ENCODE measurements around the gene ATP6V1G2. TPM values are rescaled to one million over a fixed set of nuclear protein-coding genes. Genes with fewer than 3 reads are reported as not detected.

Gene ATP6V1G2
- total RNA-seq, 1 experiment from 2014 or later: 3.1 TPM

DNA sequence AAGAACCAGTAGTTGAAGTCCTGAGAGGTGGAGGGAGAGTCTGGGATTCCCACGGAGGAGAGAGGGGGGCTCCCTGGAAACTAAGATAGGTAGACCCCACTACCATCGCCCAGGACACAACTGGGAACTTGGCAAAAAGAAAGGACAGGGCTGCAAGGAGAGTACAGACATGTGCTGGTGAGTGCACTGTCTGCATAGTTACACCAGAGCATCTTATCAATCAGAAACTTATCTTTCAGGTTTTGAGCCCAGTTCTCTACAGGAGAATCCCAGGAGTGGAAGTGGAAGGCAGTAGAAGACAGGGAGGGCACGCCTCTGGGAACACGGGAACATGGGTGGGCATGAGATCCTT, 13.2 kb upstream of the ATP6V1G2 start:
- Histone ChIP-seq H3K36me3 (ENCODE audit: insufficient read depth, low read length, poor library complexity, severe bottlenecking) (peaks cover 12% of the 10 kb centered on the region), H3K9me3 (ENCODE audit: low read depth, low read length, poor library complexity, severe bottlenecking) (no peaks in the 10 kb centered on the region), H3K4me3 (ENCODE audit: low read depth, low read length, poor library complexity, severe bottlenecking) (no peak overlapping the region), H3K27ac (ENCODE audit: low read depth, low read length, poor library complexity, severe bottlenecking) (no peak overlapping the region), H3K27me3 (replicated peaks; ENCODE audit: insufficient read depth, low read depth, low read length, poor library complexity) (no peaks in the 10 kb centered on the region), H3K4me1 (ENCODE audit: insufficient read depth, low read length, poor library complexity, severe bottlenecking) (no peaks in the 10 kb centered on the region)
- intact Hi-C loops (cut with micrococcal nuclease; ENCODE audit: unreplicated experiment): no loop called here
- CTCF ChIA-PET: no interaction called here
- TF ChIP-seq EZH2 (IDR thresholded peaks at IDR 0.05; ENCODE audit: borderline replicate concordance, low read depth, low read length, poor library complexity, severe bottlenecking): no peak
- no peak for TF ChIP-seq CTCF (conservative IDR thresholded peaks at IDR 0.05; ENCODE audit: low read depth, low read length)
- POLR2A ChIA-PET (ENCODE audit: low non-redundant PET): no interaction called here
- no peak for DNase-seq (ENCODE audit: low spot score)
- BruUV-seq (replicated peaks): no TSS peak

- no peak for DNase-seq (ENCODE audit: low spot score)
- intact Hi-C loops (cut with micrococcal nuclease; ENCODE audit: unreplicated experiment): no loop called here
- ChIA-PET CTCF (no interaction called here), POLR2A (ENCODE audit: low non-redundant PET) (no interaction called here)
- Histone ChIP-seq H3K4me1 (ENCODE audit: insufficient read depth, low read length, poor library complexity, severe bottlenecking) (no peaks in the 10 kb centered on the region), H3K27ac (ENCODE audit: low read depth, low read length, poor library complexity, severe bottlenecking) (no peak overlapping the region), H3K9me3 (ENCODE audit: low read depth, low read length, poor library complexity, severe bottlenecking) (no peaks in the 10 kb centered on the region), H3K36me3 (ENCODE audit: insufficient read depth, low read length, poor library complexity, severe bottlenecking) (peaks cover 18% of the 10 kb centered on the region), H3K27me3 (replicated peaks; ENCODE audit: insufficient read depth, low read depth, low read length, poor library complexity) (no peaks in the 10 kb centered on the region), H3K4me3 (ENCODE audit: low read depth, low read length, poor library complexity, severe bottlenecking) (no peak overlapping the region)
- TF ChIP-seq EZH2 (IDR thresholded peaks at IDR 0.05; ENCODE audit: borderline replicate concordance, low read depth, low read length, poor library complexity, severe bottlenecking) (no peak), CTCF (conservative IDR thresholded peaks at IDR 0.05; ENCODE audit: low read depth, low read length) (no peak)
- no TSS peak for BruUV-seq (replicated peaks)
These were observed 12.5 kb upstream of the ATP6V1G2 start for GRCh38 chr6:31558631-31559500.

GRCh38 chr6:31558318-31558625, 11.9 kb upstream of the ATP6V1G2 start:
- H3K4me3 ChIP-seq (ENCODE audit: low read depth, low read length, poor library complexity, severe bottlenecking): no peak overlapping the region
- H3K4me1 ChIP-seq (ENCODE audit: insufficient read depth, low read length, poor library complexity, severe bottlenecking): no peaks in the 10 kb centered on the region
- BruUV-seq (replicated peaks): no TSS peak
- intact Hi-C loops (cut with micrococcal nuclease; ENCODE audit: unreplicated experiment): no loop called here
- CTCF ChIA-PET: no interaction called here
- POLR2A ChIA-PET (ENCODE audit: low non-redundant PET): no interaction called here
- H3K9me3 ChIP-seq (ENCODE audit: low read depth, low read length, poor library complexity, severe bottlenecking): no peaks in the 10 kb centered on the region
- TF ChIP-seq EZH2 (IDR thresholded peaks at IDR 0.05; ENCODE audit: borderline replicate concordance, low read depth, low read length, poor library complexity, severe bottlenecking): no peak
- no peak for TF ChIP-seq CTCF (conservative IDR thresholded peaks at IDR 0.05; ENCODE audit: low read depth, low read length)
- H3K27ac ChIP-seq (ENCODE audit: low read depth, low read length, poor library complexity, severe bottlenecking): no peak overlapping the region
- DNase-seq (ENCODE audit: low spot score): no peak
- H3K36me3 ChIP-seq (ENCODE audit: insufficient read depth, low read length, poor library complexity, severe bottlenecking): peaks cover 20% of the 10 kb centered on the region
- no peaks in the 10 kb centered on the region for H3K27me3 ChIP-seq (replicated peaks; ENCODE audit: insufficient read depth, low read depth, low read length, poor library complexity)

All from A673 (cell line).